GM21447 (cell line): Measurements from ENCODE around the gene RNGTT.

Source experiments
- ATAC-seq: cut with Tn5 transposase; IDR thresholded peaks from one replicate; pipeline ENCODE4 v1.9.1; 2021; ENCODE audit not compliant: unreplicated experiment

RNGTT gene

DNA sequence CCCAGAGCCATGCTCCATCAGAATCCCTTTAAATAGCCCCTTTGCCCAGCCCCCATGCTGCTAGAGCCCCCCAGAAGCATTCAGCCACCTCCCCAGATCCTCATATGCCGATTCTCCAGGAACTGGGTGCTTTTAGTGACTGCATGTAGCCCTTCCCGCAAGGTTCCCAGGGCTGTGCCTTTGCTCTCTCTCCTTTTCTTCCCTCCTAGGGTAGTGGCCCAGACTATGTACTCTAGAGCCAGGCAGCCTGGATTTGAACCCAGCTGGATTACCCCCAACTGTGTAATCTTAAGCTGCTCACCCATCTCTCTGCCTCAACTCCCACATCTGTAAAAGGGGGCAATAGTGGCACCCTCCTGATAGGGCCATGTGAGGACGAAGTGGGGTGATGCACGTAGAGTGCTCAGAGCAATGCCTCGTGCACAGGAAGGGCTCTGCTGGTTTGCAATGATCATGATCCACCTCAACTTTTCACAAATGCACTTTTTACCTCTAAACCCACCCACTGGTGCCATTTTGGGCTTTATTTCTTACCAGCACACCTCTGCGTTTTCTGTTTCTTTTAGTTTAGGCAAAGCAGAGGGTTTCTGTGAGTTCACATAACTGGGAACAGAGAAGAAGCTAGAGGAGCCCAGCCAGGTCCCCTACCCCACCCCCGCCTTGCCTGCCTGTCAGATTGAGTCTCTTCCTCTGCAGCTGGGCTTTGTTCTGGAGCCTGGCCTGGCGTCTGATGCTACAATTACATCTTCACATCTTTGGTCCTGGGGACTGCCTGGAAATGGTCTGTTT is 396.5 kb downstream of the RNGTT start:
- no peak for ATAC-seq

DNA sequence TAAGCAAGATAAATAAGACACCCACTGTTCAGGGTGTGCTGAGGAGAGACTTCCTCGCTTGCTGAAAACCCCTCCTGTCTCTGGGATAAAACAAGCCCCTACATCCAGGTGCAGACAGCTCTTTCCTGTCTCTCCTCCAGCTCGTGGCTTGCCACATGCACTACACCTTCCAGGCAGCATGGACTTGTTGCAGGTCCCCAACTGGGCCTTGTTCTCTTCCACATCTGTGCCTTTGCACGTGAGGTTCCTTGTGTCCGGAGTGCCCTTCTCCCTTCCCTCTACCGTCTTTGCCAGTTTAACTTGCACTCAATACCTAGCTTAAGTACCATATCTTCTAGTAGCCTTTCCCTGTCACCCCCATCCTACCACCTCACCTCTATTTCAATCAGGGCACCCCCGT is 397.6 kb downstream of the RNGTT start:
- no peak for ATAC-seq

DNA sequence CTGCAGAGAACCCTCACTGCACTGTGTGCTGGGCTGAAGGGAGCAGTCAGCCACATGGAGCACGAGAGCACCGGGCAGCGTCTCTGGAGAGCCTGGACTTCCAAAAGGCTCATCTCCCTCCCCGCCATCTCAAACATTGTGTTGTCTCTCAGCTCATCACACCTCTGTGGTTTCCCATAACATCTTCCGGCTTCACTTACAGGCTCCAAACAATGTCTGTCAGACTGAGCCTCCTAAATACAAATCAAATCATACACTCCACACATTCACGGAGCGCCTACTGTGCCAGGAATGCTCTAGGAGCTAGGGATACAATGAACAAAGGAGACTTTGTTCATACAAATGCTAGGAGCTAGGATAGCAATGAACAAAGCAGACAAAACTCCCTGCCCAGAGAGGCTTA is 398.0 kb downstream of the RNGTT start:
- no peak for ATAC-seq

DNA sequence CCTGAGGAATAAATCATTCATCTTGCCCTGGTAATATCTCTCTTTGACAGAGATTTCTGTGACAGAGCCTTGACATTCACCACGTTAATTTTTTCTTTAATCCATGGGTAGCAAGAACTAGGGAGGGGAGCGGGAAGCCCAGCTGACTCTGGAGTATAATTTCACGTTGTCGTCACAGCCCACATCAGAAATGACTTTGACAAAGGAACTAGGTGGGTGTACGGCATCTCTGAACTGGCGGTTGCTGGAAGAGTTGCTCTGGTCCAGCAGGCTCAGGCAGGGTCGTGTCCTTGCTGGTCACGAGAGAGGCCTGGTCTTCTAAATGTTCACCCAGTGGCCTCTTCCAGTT is 400.2 kb downstream of the RNGTT start:
- no peak for ATAC-seq

DNA sequence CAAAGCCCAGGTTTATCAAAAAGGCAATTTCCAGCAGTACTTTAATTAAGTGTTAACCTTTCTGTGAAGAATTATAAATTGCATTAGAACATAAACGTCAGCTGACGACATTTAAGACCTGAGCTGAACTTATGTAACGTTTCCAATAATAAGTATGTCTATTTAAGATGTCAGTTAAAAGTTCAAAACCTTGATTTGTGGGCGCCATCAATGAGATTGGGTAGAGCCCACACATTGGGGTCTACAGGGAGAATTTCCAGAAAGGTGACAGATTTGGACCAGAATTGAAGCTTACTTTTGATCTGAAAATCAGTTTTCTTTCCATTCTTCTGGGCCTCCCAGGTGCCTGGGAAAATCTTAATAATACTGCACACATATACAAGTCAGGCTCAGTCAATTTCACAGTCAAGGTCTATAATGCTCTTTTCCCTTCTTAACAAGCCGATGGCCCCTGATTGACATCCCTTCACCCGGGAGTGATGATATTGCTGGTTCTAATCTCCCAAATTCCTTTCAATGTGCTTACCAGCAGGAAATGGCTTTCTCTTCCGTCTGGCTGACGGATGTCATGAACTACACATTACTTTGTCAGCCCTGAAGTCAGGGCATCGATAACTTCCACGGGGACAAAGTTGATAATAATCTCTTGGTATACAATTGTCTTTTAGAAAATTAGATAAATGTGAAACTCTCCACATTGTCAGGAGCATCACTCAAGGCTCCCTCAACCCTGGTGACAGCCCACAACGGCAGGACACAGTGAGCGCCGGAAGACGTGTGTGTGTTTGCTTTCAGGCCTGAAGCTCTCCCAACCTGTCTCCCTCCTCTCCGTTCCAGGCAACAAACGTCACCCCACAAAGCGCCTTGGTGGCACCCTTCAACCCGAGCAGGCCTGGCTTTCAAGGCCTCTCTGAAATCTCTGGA is 400.8 kb downstream of the RNGTT start:
- ATAC-seq, result no peak

DNA sequence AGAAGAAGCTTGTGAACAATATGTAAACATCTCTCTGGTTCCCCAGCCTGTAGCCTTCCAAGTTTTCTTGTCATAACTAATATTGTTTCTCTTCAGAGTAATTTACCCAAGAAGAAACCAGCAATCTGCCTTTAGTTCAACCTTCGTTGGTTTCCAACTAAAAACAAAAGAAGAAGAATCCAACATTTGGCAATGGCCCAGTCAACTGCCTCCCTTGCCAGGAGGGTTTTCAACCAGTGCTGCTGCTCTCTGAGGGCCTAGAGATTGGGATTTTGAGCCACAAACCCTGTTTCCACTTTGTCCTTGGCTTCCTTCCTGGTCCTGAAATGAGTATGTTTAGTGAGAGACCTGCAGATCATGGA is 401.5 kb downstream of the RNGTT start:
- no peak for ATAC-seq

DNA sequence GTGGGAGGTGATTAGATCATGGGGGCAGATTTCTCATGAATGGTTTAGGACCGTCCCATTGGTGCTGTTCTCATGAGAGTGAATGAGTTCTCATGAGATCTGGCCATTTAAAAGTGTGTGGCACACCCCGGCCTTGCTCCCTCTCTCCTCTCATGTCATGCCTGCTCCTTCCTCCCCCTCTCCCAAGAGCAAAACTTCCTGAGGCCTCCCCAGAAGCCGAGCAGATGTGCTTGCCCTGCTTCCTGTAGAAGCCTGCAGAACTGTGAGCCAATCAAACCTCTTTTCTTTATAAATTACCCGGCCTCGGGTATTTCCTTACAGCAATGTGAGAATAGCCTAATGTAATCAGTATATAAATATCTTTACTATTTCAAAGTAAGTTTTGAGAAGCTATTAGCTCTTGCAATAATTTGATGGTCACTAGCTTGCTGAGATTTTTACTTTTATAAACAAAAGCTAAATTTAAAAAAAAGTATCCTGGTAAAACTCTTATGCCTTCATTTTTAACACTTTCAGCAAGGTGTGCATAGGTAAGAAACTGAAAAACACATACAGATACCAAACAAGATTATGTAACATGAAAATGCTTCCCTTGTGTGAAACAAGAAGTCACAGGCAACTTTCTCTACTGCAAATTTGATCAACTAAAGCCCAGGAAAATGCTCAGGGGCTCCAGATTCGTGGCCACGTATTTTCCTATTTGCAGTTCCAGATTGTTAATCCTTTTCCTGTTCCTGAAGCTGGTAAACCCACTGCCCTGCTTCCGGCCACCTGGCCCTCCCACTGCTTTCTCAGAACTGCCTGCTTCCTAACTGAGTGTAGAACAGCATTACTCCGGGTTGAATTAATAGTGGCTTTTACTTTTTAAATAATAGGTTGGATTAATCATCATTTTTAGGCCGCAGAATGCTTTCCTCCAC is 402.1 kb downstream of the RNGTT start:
- no peak for ATAC-seq
